Activated T-cell treated with anti-CD3 and anti-CD28 coated beads, Interleukin-2, amount 50 U/mL, for 72 hours (primary cell): ENCODE data around the gene SAMD14. TPM values are rescaled to one million over a fixed set of nuclear protein-coding genes. Genes with fewer than 3 reads are reported as not detected.
"Not testable (repeated sequence)": the region's sequence is repeated elsewhere in the genome, so short reads cannot be mapped to it uniquely, and the experiment has no call there.

Source experiments
- ATAC-seq, 2 donors: fragments of 150-1000 bp; cut with Tn5 transposase; replicated peaks in 1 of 2; 2 replicates each; pipeline ENCODE4 v1.10.0; 2021; ENCODE audit warnings: moderate library complexity in 2 of 2, mild to moderate bottlenecking in 1 of 2
- DNase-seq, 2 donors: peaks; one replicate each; pipeline ENCODE4 v3.0.0; 2021 to 2022; ENCODE audit warnings: mixed read lengths in 1 of 2
- H3K27ac Mint-ChIP-seq: one replicate; pipeline ENCODE4 v1.8.0; 2022; ENCODE audit warnings: mild to moderate bottlenecking, moderate library complexity, mixed read lengths
- H3K27me3 Mint-ChIP-seq: one replicate; pipeline ENCODE4 v1.8.0; 2022; ENCODE audit warnings: low read depth, mixed read lengths
- H3K36me3 Mint-ChIP-seq, 2 donors: one replicate each; pipeline ENCODE4 v1.8.0; 2022; ENCODE audit warnings: mixed read lengths in 2 of 2, mild to moderate bottlenecking in 1 of 2; ENCODE audit not compliant: insufficient read depth in 2 of 2
- H3K4me1 Mint-ChIP-seq: one replicate; pipeline ENCODE4 v1.8.0; 2022; ENCODE audit warnings: low read depth, mixed read lengths
- H3K4me3 Mint-ChIP-seq, 2 donors: one replicate each; pipeline ENCODE4 v1.8.0; 2022; ENCODE audit warnings: mild to moderate bottlenecking in 2 of 2, mixed read lengths in 2 of 2, moderate library complexity in 2 of 2
- H3K9me3 Mint-ChIP-seq, 2 donors: one replicate each; pipeline ENCODE4 v1.8.0; 2022; ENCODE audit warnings: mixed read lengths in 2 of 2
- total RNA-seq, 2 donors: library from RNA; stranded (reverse); gene quantifications; one replicate each; pipeline ENCODE4 v1.2.3, GENCODE V29; 2022

Gene SAMD14
- total RNA-seq, 2 donors from 2014 or later = 3.3 to 6.9 TPM

- Mint-ChIP-seq H3K27ac (no peak overlapping the region), H3K27me3 (no peaks in the 10 kb centered on the region), H3K4me3 (no peak overlapping the region), H3K36me3 (no peaks in the 10 kb centered on the region), H3K9me3 (no peaks in the 10 kb centered on the region), H3K4me1 (no peaks in the 10 kb centered on the region)
- ATAC-seq (no peak), DNase-seq (no peak)
Observed at GRCh38 chr17:50064253-50065001, 65.5 kb downstream of the SAMD14 start.

- Mint-ChIP-seq H3K9me3 (no peaks in the 10 kb centered on the region), H3K27ac (no peak overlapping the region), H3K36me3 (no peaks in the 10 kb centered on the region), H3K4me1 (no peaks in the 10 kb centered on the region), H3K27me3 (no peaks in the 10 kb centered on the region), H3K4me3 (no peak overlapping the region)
- DNase-seq (no peak), ATAC-seq (no peak)
Observed at GRCh38 chr17:50063561-50064252, 66.3 kb downstream of the SAMD14 start.

- DNase-seq = no peak
- peaks cover 6% of the 10 kb centered on the region for H3K4me1 Mint-ChIP-seq
- H3K27ac Mint-ChIP-seq = no peak overlapping the region
- no peak for ATAC-seq
- no peaks in the 10 kb centered on the region for H3K27me3 Mint-ChIP-seq
- no peaks in the 10 kb centered on the region for H3K36me3 Mint-ChIP-seq
- H3K4me3 Mint-ChIP-seq = no peak overlapping the region
- no peaks in the 10 kb centered on the region for H3K9me3 Mint-ChIP-seq
Observed at GRCh38 chr17:50062293-50063243, 67.4 kb downstream of the SAMD14 start.

- not testable (repeated sequence) for H3K27me3 Mint-ChIP-seq, H3K4me3 Mint-ChIP-seq, DNase-seq, H3K36me3 Mint-ChIP-seq, ATAC-seq, H3K9me3 Mint-ChIP-seq, H3K27ac Mint-ChIP-seq
- peaks cover 12% of the 10 kb centered on the region for H3K4me1 Mint-ChIP-seq
Observed at GRCh38 chr17:50061713-50062045, 68.3 kb downstream of the SAMD14 start.

- H3K36me3 Mint-ChIP-seq = no peaks in the 10 kb centered on the region
- no peak overlapping the region for H3K27ac Mint-ChIP-seq
- ATAC-seq (no peak), DNase-seq (no peak)
- no peaks in the 10 kb centered on the region for H3K9me3 Mint-ChIP-seq
- no peaks in the 10 kb centered on the region for H3K27me3 Mint-ChIP-seq
- H3K4me3 Mint-ChIP-seq = no peak overlapping the region
- peaks cover 12% of the 10 kb centered on the region for H3K4me1 Mint-ChIP-seq
Observed at GRCh38 chr17:50060951-50061712, 68.8 kb downstream of the SAMD14 start.

Other genes starting within 250 kb of the SAMD14 start
- 1 to 10 TPM; 1.9 to 3.0 TPM for gene DLX4, start 161.0 kb downstream of the SAMD14 start, total RNA-seq
- gene DLX3, start 134.9 kb downstream of the SAMD14 start, total RNA-seq = under 1 TPM in 1 of 2 donors, not detected in 1; 0.12 TPM
- 10 to 100 TPM; 16.6 to 16.9 TPM for gene ITGA3, start 74.0 kb downstream of the SAMD14 start, total RNA-seq
- gene PDK2, start 34.8 kb downstream of the SAMD14 start, total RNA-seq = 10 to 100 TPM; 26.6 to 34.6 TPM
- gene PPP1R9B, start 20.5 kb upstream of the SAMD14 start, total RNA-seq = 100 to 1,000 TPM; 111 to 128 TPM
- gene SGCA, start 35.8 kb upstream of the SAMD14 start, total RNA-seq = 1 to 10 TPM; 1.7 to 2.3 TPM
- 10 to 100 TPM in 1 of 2 donors, 1 to 10 TPM in 1; 9.8 to 10.3 TPM for gene COL1A1, start 71.5 kb upstream of the SAMD14 start, total RNA-seq
- under 1 TPM in 1 of 2 donors, not detected in 1; 0.51 TPM for gene TMEM92, start 144.3 kb upstream of the SAMD14 start, total RNA-seq
- gene XYLT2, start 216.0 kb upstream of the SAMD14 start, total RNA-seq = 10 to 100 TPM; 24.2 to 43.8 TPM
- 10 to 100 TPM; 44.6 to 45.9 TPM for gene MRPL27, start 243.0 kb upstream of the SAMD14 start, total RNA-seq
- 10 to 100 TPM; 42.9 to 43.1 TPM for gene EME1, start 243.1 kb upstream of the SAMD14 start, total RNA-seq